GM18870 (cell line): ENCODE results near the gene AFF3.

Source experiments
- ATAC-seq: cut with Tn5 transposase; IDR thresholded peaks from one replicate; pipeline ENCODE4 v1.9.1; 2021; ENCODE audit warnings: moderate library complexity; ENCODE audit not compliant: unreplicated experiment

AFF3 gene

GRCh38 chr2:99573634-99574251 lies 568.6 kb downstream of the AFF3 start:
- no peak for ATAC-seq

GRCh38 chr2:99572373-99573164 lies 569.8 kb downstream of the AFF3 start:
- ATAC-seq: no peak

- ATAC-seq: no peak
Measured at GRCh38 chr2:99571954-99572353, 570.4 kb downstream of the AFF3 start.

GRCh38 chr2:99571533-99571932 lies 570.9 kb downstream of the AFF3 start:
- ATAC-seq: no peak

GRCh38 chr2:99571021-99571420 lies 571.4 kb downstream of the AFF3 start:
- ATAC-seq: no peak

GRCh38 chr2:99569386-99569785 lies 573.0 kb downstream of the AFF3 start:
- ATAC-seq: no peak

- ATAC-seq: no peak
Measured at GRCh38 chr2:99565227-99565626, 577.2 kb downstream of the AFF3 start.

GRCh38 chr2:99562516-99562915 lies 579.9 kb downstream of the AFF3 start:
- no peak for ATAC-seq

GRCh38 chr2:99561804-99562203 lies 580.6 kb downstream of the AFF3 start:
- ATAC-seq: no peak

GRCh38 chr2:99559075-99559662 lies 583.2 kb downstream of the AFF3 start:
- no peak for ATAC-seq

GRCh38 chr2:99555404-99555803 lies 587.0 kb downstream of the AFF3 start:
- no peak for ATAC-seq

- ATAC-seq: no peak
Measured at GRCh38 chr2:99554871-99555270, 587.5 kb downstream of the AFF3 start.

- no peak for ATAC-seq
Measured at GRCh38 chr2:99554238-99554637, 588.2 kb downstream of the AFF3 start.

- ATAC-seq: no peak
Measured at GRCh38 chr2:99552529-99552928, 589.9 kb downstream of the AFF3 start.

GRCh38 chr2:99550368-99550767 lies 592.0 kb downstream of the AFF3 start:
- ATAC-seq: no peak

GRCh38 chr2:99545604-99546003 lies 596.8 kb downstream of the AFF3 start:
- no peak for ATAC-seq

- no peak for ATAC-seq
Measured at GRCh38 chr2:99545066-99545465, 597.3 kb downstream of the AFF3 start.

GRCh38 chr2:99544608-99545007 lies 597.8 kb downstream of the AFF3 start:
- ATAC-seq: no peak

- no peak for ATAC-seq
Measured at GRCh38 chr2:99543247-99543646, 599.1 kb downstream of the AFF3 start.

- ATAC-seq: no peak
Measured at GRCh38 chr2:99537910-99538485, 604.4 kb downstream of the AFF3 start.

- no peak for ATAC-seq
Measured at GRCh38 chr2:99524056-99524455, 618.3 kb downstream of the AFF3 start.

GRCh38 chr2:99522157-99522556 lies 620.2 kb downstream of the AFF3 start:
- ATAC-seq: no peak
